ENCODE data around the gene CYP4F12. TPM values are rescaled to one million over a fixed set of nuclear protein-coding genes. Genes with fewer than 3 reads are reported as not detected.

The CYP4F12 gene
- total and polyA plus RNA-seq, 2 experiments from 2014 or later: not detected

GRCh38 chr19:15680478-15681322 is 7.8 kb downstream of the CYP4F12 start:
- no peak for TF ChIP-seq ZNF114 (CRISPR knock-in tag; IDR thresholded peaks at IDR 0.05)
- no peak for TF ChIP-seq CREB1 (CRISPR knock-in tag; IDR thresholded peaks at IDR 0.05; ENCODE audit: low read depth)
- TF ChIP-seq EZH2phosphoT487 (IDR thresholded peaks at IDR 0.05; ENCODE audit: unreplicated experiment): no peak
- no peak for TF ChIP-seq EZH2 (IDR thresholded peaks at IDR 0.05; ENCODE audit: low read depth, unreplicated experiment)
- no peak for TF ChIP-seq REST (IDR thresholded peaks at IDR 0.05; ENCODE audit: unreplicated experiment)
- TF ChIP-seq POLR2AphosphoS5 (IDR thresholded peaks at IDR 0.05; ENCODE audit: low read depth): no peak
- no peak for TF ChIP-seq STAT1 (IDR thresholded peaks at IDR 0.05; ENCODE audit: unreplicated experiment)
- TF ChIP-seq CTCF (conservative IDR thresholded peaks at IDR 0.05; ENCODE audit: low read depth in 2 of 2): no peak
- no peak for TF ChIP-seq ZNF331 (CRISPR knock-in tag; IDR thresholded peaks at IDR 0.05; ENCODE audit: low read depth)
- no peak for TF ChIP-seq ETS1 (IDR thresholded peaks at IDR 0.05)
- TF ChIP-seq JUNB (IDR thresholded peaks at IDR 0.05; ENCODE audit: unreplicated experiment): no peak
- no peak for TF ChIP-seq NANOG (IDR thresholded peaks at IDR 0.05; ENCODE audit: borderline replicate concordance)
- no peak for TF ChIP-seq ZNF462 (CRISPR knock-in tag; IDR thresholded peaks at IDR 0.05)
- Histone ChIP-seq H3K79me2 (replicated peaks; ENCODE audit: insufficient read depth) (no peaks in the 10 kb centered on the region), H3K27ac (ENCODE audit: low read depth) (no peak overlapping the region), H3F3A (replicated peaks; ENCODE audit: low read depth) (no peaks in the 10 kb centered on the region), H3K27me3 (ENCODE audit: insufficient read depth) (no peaks in the 10 kb centered on the region), H3K4me3 (no peak overlapping the region), H3K36me3 (ENCODE audit: insufficient read depth) (no peaks in the 10 kb centered on the region; the same call in 1 of the 2 replicates), H3K4me1 (ENCODE audit: insufficient read depth) (no peaks in the 10 kb centered on the region), H2AFZ (no peak overlapping the region), H4K20me1 (replicated peaks; ENCODE audit: insufficient read depth) (no peaks in the 10 kb centered on the region), H3K4me2 (no peak overlapping the region), H3K9me2 (ENCODE audit: insufficient read depth) (no peaks in the 10 kb centered on the region)
- Mint-ChIP-seq H3K27ac (no peak overlapping the region), H3K36me3 (ENCODE audit: low read depth) (peaks cover 59% of the 10 kb centered on the region), H3K27me3 (ENCODE audit: insufficient read depth, low read depth, poor library complexity) (peaks cover 3% of the 10 kb centered on the region), H3K4me1 (no peaks in the 10 kb centered on the region), H3K4me3 (no peak overlapping the region), H3K9me3 (peaks cover 97% of the 10 kb centered on the region)
- ATAC-seq (no peak), DNase-seq (ENCODE audit: low spot score) (no peak)
